Upper lobe of left lung (tissue), 6 donors: ENCODE data around the gene SLC16A3. TPM values are rescaled to one million over a fixed set of nuclear protein-coding genes. Genes with fewer than 3 reads are reported as not detected.

Experiments used
- ATAC-seq, 2 donors: fragments of 200-7000 bp; cut with Tn5 transposase; one replicate each; pipeline ENCODE4 v1.9.1; 2022; ENCODE audit warnings: mild to moderate bottlenecking in 2 of 2, moderate library complexity in 2 of 2; ENCODE audit not compliant: low FRiP score in 2 of 2
- DNase-seq, 2 donors: peaks; one replicate each; pipeline ENCODE4 v3.0.0-alpha.2; 2019 to 2020
- H3K27ac ChIP-seq, 4 donors: fragments of 200-600 bp; sonication (generic); one replicate each; pipeline ENCODE4 v1.5.1; 2016 to 2019
- H3K27me3 ChIP-seq, 4 donors: fragments of 200-600 bp; sonication (generic); one replicate each; pipeline ENCODE4 v1.5.1; 2017 to 2019
- H3K36me3 ChIP-seq, 4 donors: fragments of 200-600 bp; sonication (generic); one replicate each; pipeline ENCODE4 v1.5.1; 2016 to 2019
- H3K4me1 ChIP-seq, 4 donors: fragments of 200-600 bp; sonication (generic); one replicate each; pipeline ENCODE4 v1.5.1; 2018 to 2019
- H3K4me3 ChIP-seq, 4 donors: fragments of 200-600 bp; sonication (generic); one replicate each; pipeline ENCODE4 v1.5.1; 2017 to 2019; ENCODE audit warnings: mild to moderate bottlenecking in 2 of 4, moderate library complexity in 1 of 4
- H3K9me3 ChIP-seq, 4 donors: fragments of 200-600 bp; sonication (generic); one replicate each; pipeline ENCODE4 v1.5.1; 2018 to 2019
- CTCF ChIP-seq, 6 experiments: fragments of 450-650 bp in 4 of 6; fragments of 200-600 bp in 2 of 6; sonication (generic) in 2 of 6; IDR thresholded peaks; one replicate each; pipeline ENCODE4 v1.5.1; 2016 to 2019; ENCODE audit warnings: antibody characterized with exemption in 6 of 6
- EP300 ChIP-seq, 4 donors: sonication (generic); formaldehyde crosslinking; IDR thresholded peaks; one replicate each; pipeline ENCODE4 v1.5.1; 2017; ENCODE audit warnings: antibody characterized with exemption in 4 of 4, control low read depth in 2 of 4
- POLR2A ChIP-seq, 4 donors: fragments of 450-650 bp; IDR thresholded peaks; one replicate each; pipeline ENCODE4 v1.5.1; 2016 to 2017; ENCODE audit warnings: antibody characterized with exemption in 4 of 4, mild to moderate bottlenecking in 2 of 4
- POLR2AphosphoS5 ChIP-seq, 2 donors: sonication (generic); formaldehyde crosslinking; IDR thresholded peaks; one replicate each; pipeline ENCODE4 v1.5.1; 2017; ENCODE audit warnings: antibody characterized with exemption in 2 of 2
- WGBS, 2 donors: methylation state at CpG; one replicate each; pipeline ENCODE4 v1.1.5; 2017 to 2018; 5-methylcytosine and 5-hydroxymethylcytosine counted together
- total RNA-seq, 6 donors: library from RNA; depleted of rRNA in 4 of 6; stranded (reverse); fragments of >200 nt in 4 of 6; gene quantifications; one replicate each; pipeline versions ENCODE4 v1.1.0 to v1.2.1, GENCODE V29; 2016 to 2021
- donor health status: DM: no; HTN: no; CAD: no; lungs with moderate emphysema.
- donor health status: DM: no; HTN: yes; CAD: no; lungs with severe emphysema.

The SLC16A3 gene
- total RNA-seq, 6 donors from 2014 or later = 33.5 to 134 (median 102) TPM

GRCh38 chr17:82246365-82247181 lies 17.7 kb downstream of the SLC16A3 start:
- ATAC-seq = peak in 1 of 2 donors; percentile 5
- peaks cover 69 to 94% (median 85%) of the 10 kb centered on the region in 4 donors for H3K36me3 ChIP-seq

GRCh38 chr17:82247182-82247823 lies 18.5 kb downstream of the SLC16A3 start:
- 66 to 85% methylated on average over 5 to 22 of the region's 22 CpGs for WGBS, 2 donors
- H3K36me3 ChIP-seq = peaks cover 76 to 100% (median 92%) of the 10 kb centered on the region in 4 donors
- H3K4me1 ChIP-seq = peaks cover 25 to 36% (median 27%) of the 10 kb centered on the region in 4 donors
- peak overlapping the region; percentile 7 to 75 (median 64) for H3K27ac ChIP-seq
- no peaks in the 10 kb centered on the region for H3K9me3 ChIP-seq
- DNase-seq (peak in 1 of 2 donors; percentile 31), ATAC-seq (no peak)
- TF ChIP-seq CTCF (IDR thresholded peaks at IDR 0.05) (no peak), EP300 (IDR thresholded peaks at IDR 0.05) (no peak), POLR2AphosphoS5 (IDR thresholded peaks at IDR 0.05) (no peak), POLR2A (IDR thresholded peaks at IDR 0.05) (no peak)
- H3K27me3 ChIP-seq = no peaks in the 10 kb centered on the region
- H3K4me3 ChIP-seq = no peak overlapping the region

More at GRCh38 chr17:82246365-82247181, 17.7 kb downstream of the SLC16A3 start:
- peak overlapping the region; percentile 3 to 75 (median 64) for H3K27ac ChIP-seq
- TF ChIP-seq POLR2A (IDR thresholded peaks at IDR 0.05) = no peak
- TF ChIP-seq POLR2AphosphoS5 (IDR thresholded peaks at IDR 0.05) = peak; percentile 30 to 32
- no peak for TF ChIP-seq CTCF (IDR thresholded peaks at IDR 0.05)
- no peak for TF ChIP-seq EP300 (IDR thresholded peaks at IDR 0.05)
- no peaks in the 10 kb centered on the region for H3K27me3 ChIP-seq
- no peak overlapping the region for H3K4me3 ChIP-seq
- 62 to 83% methylated on average over 14 to 27 of the region's 27 CpGs for WGBS, 2 donors
- peak in 1 of 2 donors; percentile 74 for DNase-seq
- H3K4me1 ChIP-seq = peaks cover 33 to 44% (median 34%) of the 10 kb centered on the region in 4 donors
- H3K9me3 ChIP-seq = no peaks in the 10 kb centered on the region

- Histone ChIP-seq H3K36me3 (peaks cover 84 to 100% (median 96%) of the 10 kb centered on the region in 4 donors), H3K27ac (peak overlapping the region in 3 of 4 donors; percentile 7 to 75 (median 70)), H3K4me3 (no peak overlapping the region), H3K27me3 (no peaks in the 10 kb centered on the region), H3K9me3 (no peaks in the 10 kb centered on the region), H3K4me1 (peaks cover 19 to 29% (median 20%) of the 10 kb centered on the region in 4 donors)
- no peak for ATAC-seq
- TF ChIP-seq CTCF (IDR thresholded peaks at IDR 0.05) (no peak), POLR2A (IDR thresholded peaks at IDR 0.05) (no peak), EP300 (IDR thresholded peaks at IDR 0.05) (no peak), POLR2AphosphoS5 (IDR thresholded peaks at IDR 0.05) (no peak)
- peak in 1 of 2 donors; percentile 66 for DNase-seq
- 83 to 87% methylated on average over 28 of the region's 28 CpGs for WGBS, 2 donors
Measured at GRCh38 chr17:82247856-82248671, 19.2 kb downstream of the SLC16A3 start.

GRCh38 chr17:82248815-82249674 lies 20.2 kb downstream of the SLC16A3 start:
- no peak overlapping the region for H3K4me3 ChIP-seq
- H3K36me3 ChIP-seq = peaks cover 85 to 100% (median 96%) of the 10 kb centered on the region in 4 donors
- H3K27me3 ChIP-seq = no peaks in the 10 kb centered on the region
- 94% methylated on average over 30 to 54 of the region's 54 CpGs for WGBS, 2 donors
- no peak for TF ChIP-seq POLR2AphosphoS5 (IDR thresholded peaks at IDR 0.05)
- no peak for TF ChIP-seq EP300 (IDR thresholded peaks at IDR 0.05)
- TF ChIP-seq POLR2A (IDR thresholded peaks at IDR 0.05) = no peak
- no peak for TF ChIP-seq CTCF (IDR thresholded peaks at IDR 0.05)
- no peak overlapping the region for H3K27ac ChIP-seq
- H3K9me3 ChIP-seq = no peaks in the 10 kb centered on the region
- H3K4me1 ChIP-seq = peaks cover 14 to 20% (median 16%) of the 10 kb centered on the region in 4 donors
- DNase-seq = peak in 1 of 2 donors; percentile 84
- no peak for ATAC-seq
